ENCODE measurements around the gene RAD51B.

DNA sequence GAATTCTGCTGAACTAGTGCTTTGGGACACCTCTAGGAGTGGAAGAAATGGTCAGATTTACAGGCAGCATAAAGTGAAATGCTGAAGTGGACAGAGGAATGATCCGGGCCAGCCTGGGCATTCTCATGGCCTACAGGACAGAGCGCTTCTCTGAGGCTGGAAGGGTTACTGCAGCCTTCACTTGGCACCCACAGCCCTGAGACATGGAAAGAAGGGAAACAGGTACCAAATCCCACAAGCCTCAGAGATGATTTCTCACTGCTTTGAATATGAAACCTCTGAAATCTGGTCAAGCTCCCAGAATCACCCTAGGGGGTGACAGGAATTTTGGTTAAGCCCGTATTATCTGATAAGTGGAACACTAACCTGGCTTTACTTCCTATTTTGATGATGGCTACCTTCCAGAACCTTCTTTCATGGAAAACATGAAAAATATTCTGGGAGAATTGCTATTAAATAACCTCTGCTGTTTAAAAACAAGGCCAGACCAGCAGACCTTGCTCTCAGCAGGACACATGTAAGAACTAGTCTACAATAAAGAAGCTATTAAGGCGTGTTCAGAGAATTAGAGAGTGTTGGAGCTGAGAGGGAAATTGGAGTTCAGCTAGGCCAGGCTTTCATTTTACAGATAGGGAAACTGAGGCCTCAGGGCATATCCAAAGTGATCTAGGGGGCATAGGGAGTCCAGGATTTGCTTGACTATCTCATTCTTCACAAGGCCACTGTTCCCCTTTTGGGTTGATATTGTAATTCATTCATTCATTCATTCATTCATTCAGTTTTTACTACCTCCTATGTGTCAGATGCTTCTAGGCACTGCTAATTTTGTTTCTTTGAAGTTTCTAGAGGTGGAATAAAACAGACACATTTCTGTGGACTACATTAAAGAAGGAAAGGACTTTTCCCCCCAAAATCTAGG is 691.8 kb downstream of the RAD51B start:
- no peak for TF ChIP-seq CTCF (IDR thresholded peaks at IDR 0.05)
- TF ChIP-seq POLR2A (IDR thresholded peaks at IDR 0.05), result no peak

All from ovary (tissue), 3 donors.